IMR-90 (cell line): ENCODE measurements around the gene TOR2A. TPM values are rescaled to one million over a fixed set of nuclear protein-coding genes. Genes with fewer than 3 reads are reported as not detected.

ENCODE experiments used
- ATAC-seq: fragments of 200-7000 bp; cut with Tn5 transposase; 2 replicates; pipeline ENCODE4 v1.9.1; 2020; ENCODE audit warnings: low read depth, mild to moderate bottlenecking, moderate library complexity
- BruUV-seq: library from RNA; stranded (reverse); fragments of 400-500 nt; replicated peaks from 2 replicates; lab custom pipeline; 2021; lab: Mats Ljungman, UMichigan
- CTCF ChIA-PET: fragments of 300-600 bp; formaldehyde crosslinking; extraction: SDS; loops from one replicate; lab custom pipeline; 2021; ENCODE audit warnings: antibody characterized with exemption; lab: Yijun Ruan, JAX
- POLR2A ChIA-PET: fragments of 300-600 bp; sonication (Branson Sonifier 250); formaldehyde crosslinking; loops from one replicate; lab custom pipeline; 2022; ENCODE audit warnings: antibody characterized with exemption; ENCODE audit not compliant: unreplicated experiment; lab: Charles Lee
- DNase-seq: peaks from one replicate; pipeline ENCODE4 v3.0.0; 2013
- H2AFZ ChIP-seq: replicated peaks from 2 replicates; pipeline ENCODE3; 2013; ENCODE audit warnings: low read length, mild to moderate bottlenecking; ENCODE audit not compliant: poor library complexity
- H2AK5ac ChIP-seq: 2 replicates; pipeline ENCODE4 v1.6.1; 2013; ENCODE audit warnings: low read depth, low read length, inconsistent platforms
- H2AK9ac ChIP-seq: replicated peaks from 2 replicates; pipeline ENCODE3; 2013; ENCODE audit warnings: mild to moderate bottlenecking, low read depth, low read length, moderate library complexity; ENCODE audit not compliant: poor library complexity
- H2BK120ac ChIP-seq: 2 replicates; pipeline ENCODE4 v1.6.1; 2013; ENCODE audit warnings: low read depth, low read length, inconsistent platforms
- H2BK15ac ChIP-seq: 3 replicates; pipeline ENCODE4 v1.6.1; 2013; ENCODE audit warnings: low read depth, low read length, inconsistent platforms
- H2BK20ac ChIP-seq: 2 replicates; pipeline ENCODE4 v1.6.1; 2013; ENCODE audit warnings: low read depth, mild to moderate bottlenecking, inconsistent platforms, low read length, moderate library complexity
- H2BK5ac ChIP-seq: 2 replicates; pipeline ENCODE4 v1.6.1; 2013; ENCODE audit warnings: mild to moderate bottlenecking, low read depth, low read length, inconsistent platforms; ENCODE audit not compliant: poor library complexity, severe bottlenecking
- H3K14ac ChIP-seq: replicated peaks from 2 replicates; pipeline ENCODE4 v1.6.1; 2013; ENCODE audit warnings: low read depth, low read length, inconsistent platforms
- H3K18ac ChIP-seq: 2 replicates; pipeline ENCODE4 v1.6.1; 2013; ENCODE audit warnings: low read depth, low read length, control low read depth
- H3K23ac ChIP-seq: 2 replicates; pipeline ENCODE4 v1.6.1; 2013; ENCODE audit warnings: low read depth, low read length, inconsistent platforms
- H3K27ac ChIP-seq: 2 replicates; pipeline ENCODE4 v1.5.1; 2013; ENCODE audit warnings: mild to moderate bottlenecking, control low read depth, low read length; ENCODE audit not compliant: insufficient read depth
- H3K27me3 ChIP-seq: 2 replicates; pipeline ENCODE4 v1.6.1; 2013; ENCODE audit warnings: low read length; ENCODE audit not compliant: control insufficient read depth, insufficient read depth
- H3K36me3 ChIP-seq: 2 replicates; pipeline ENCODE4 v1.6.1; 2013; ENCODE audit warnings: low read length, mixed read lengths; ENCODE audit not compliant: control insufficient read depth, insufficient read depth
- H3K4ac ChIP-seq: 2 replicates; pipeline ENCODE4 v1.6.1; 2013; ENCODE audit warnings: low read depth, low read length, inconsistent platforms
- H3K4me1 ChIP-seq: 2 replicates; pipeline ENCODE4 v1.6.1; 2013; ENCODE audit warnings: low read length, mixed read lengths; ENCODE audit not compliant: control insufficient read depth, insufficient read depth
- H3K4me2 ChIP-seq: 2 replicates; pipeline ENCODE4 v1.6.1; 2013; ENCODE audit warnings: low read depth, mild to moderate bottlenecking, control low read depth, low read length, moderate library complexity
- H3K4me3 ChIP-seq: 2 replicates; pipeline ENCODE4 v1.5.1; 2013; ENCODE audit warnings: low read depth, mild to moderate bottlenecking, control low read depth, low read length, moderate library complexity; ENCODE audit not compliant: insufficient read depth
- H3K56ac ChIP-seq: 2 replicates; pipeline ENCODE4 v1.6.1; 2013; ENCODE audit warnings: low read length, inconsistent platforms; ENCODE audit not compliant: insufficient read depth; ENCODE audit errors: extremely low read depth
- H3K79me1 ChIP-seq, 2 experiments: 2 replicates each; pipeline ENCODE4 v1.6.1; 2013; ENCODE audit warnings: low read length in 2 of 2, inconsistent platforms in 1 of 2, low read depth in 1 of 2
- H3K9ac ChIP-seq: 2 replicates; pipeline ENCODE4 v1.6.1; 2013; ENCODE audit warnings: low read depth, low read length, control low read depth
- H3K9me1 ChIP-seq: 2 replicates; pipeline ENCODE4 v1.6.1; 2013; ENCODE audit warnings: low read length, inconsistent platforms; ENCODE audit not compliant: insufficient read depth
- H3K9me3 ChIP-seq: 2 replicates; pipeline ENCODE4 v1.6.1; 2013; ENCODE audit warnings: low read length; ENCODE audit not compliant: control insufficient read depth, insufficient read depth
- H4K20me1 ChIP-seq: 2 replicates; pipeline ENCODE4 v1.6.1; 2013; ENCODE audit warnings: low read length, inconsistent platforms; ENCODE audit not compliant: insufficient read depth
- H4K5ac ChIP-seq: 2 replicates; pipeline ENCODE4 v1.6.1; 2013; ENCODE audit warnings: mild to moderate bottlenecking, low read depth, low read length, control low read depth
- H4K8ac ChIP-seq, 2 experiments: 2 replicates each; pipeline ENCODE4 v1.6.1; 2013; ENCODE audit warnings: low read depth in 2 of 2, low read length in 2 of 2, control low read depth in 1 of 2, inconsistent platforms in 1 of 2
- H4K91ac ChIP-seq: 2 replicates; pipeline ENCODE4 v1.6.1; 2013; ENCODE audit warnings: low read depth, low read length, inconsistent platforms; ENCODE audit not compliant: insufficient read depth
- BHLHE40 ChIP-seq: fragments of 150-350 bp; IDR thresholded peaks from 2 replicates; pipeline ENCODE4 v1.6.1; 2016; ENCODE audit warnings: mild to moderate bottlenecking, low read depth, low read length
- CEBPB ChIP-seq: IDR thresholded peaks from 2 replicates; pipeline ENCODE4 v1.6.1; 2012; ENCODE audit warnings: low read depth, low read length, improper control_type of control experiment
- CHD1 ChIP-seq: IDR thresholded peaks from 2 replicates; pipeline ENCODE4 v1.6.1; 2012; ENCODE audit warnings: low read depth, low read length, improper control_type of control experiment
- FOS ChIP-seq: fragments of 150-350 bp; IDR thresholded peaks from 2 replicates; pipeline ENCODE4 v1.6.1; 2016; ENCODE audit warnings: low read depth, low read length
- MAFK ChIP-seq: IDR thresholded peaks from 2 replicates; pipeline ENCODE4 v1.6.1; 2012; ENCODE audit warnings: low read depth, low read length, improper control_type of control experiment
- MAZ ChIP-seq: IDR thresholded peaks from 2 replicates; pipeline ENCODE4 v1.6.1; 2012; ENCODE audit warnings: low read depth, mild to moderate bottlenecking, low read length, improper control_type of control experiment, moderate library complexity, borderline replicate concordance
- MXI1 ChIP-seq: IDR thresholded peaks from 2 replicates; pipeline ENCODE4 v1.6.1; 2012; ENCODE audit warnings: low read depth, mild to moderate bottlenecking, low read length, moderate library complexity, borderline replicate concordance
- NFE2L2 ChIP-seq: fragments of 150-350 bp; IDR thresholded peaks from 2 replicates; pipeline ENCODE4 v1.6.1; 2016; ENCODE audit warnings: low read depth, mild to moderate bottlenecking, low read length
- POLR2A ChIP-seq: IDR thresholded peaks from 2 replicates; pipeline ENCODE4 v1.6.1; 2012; ENCODE audit warnings: mild to moderate bottlenecking, low read depth, low read length
- RAD21 ChIP-seq: IDR thresholded peaks from 2 replicates; pipeline ENCODE4 v1.6.1; 2012; ENCODE audit warnings: low read length, improper control_type of control experiment
- RCOR1 ChIP-seq: IDR thresholded peaks from 2 replicates; pipeline ENCODE4 v1.6.1; 2012; ENCODE audit warnings: mild to moderate bottlenecking, low read length, improper control_type of control experiment; ENCODE audit not compliant: insufficient replicate concordance
- RFX5 ChIP-seq: IDR thresholded peaks from 2 replicates; pipeline ENCODE4 v1.8.0; 2012; ENCODE audit warnings: low read depth, mild to moderate bottlenecking, low read length, moderate library complexity
- SMC3 ChIP-seq: fragments of 150-350 bp; IDR thresholded peaks from 2 replicates; pipeline ENCODE4 v1.6.1; 2016; ENCODE audit warnings: low read depth, mild to moderate bottlenecking, antibody characterized with exemption, low read length, moderate library complexity
- WGBS, 2 experiments: methylation state at CpG; one replicate each; pipeline versions ENCODE4 v1.1.5 to v1.1.7; 2013; ENCODE audit warnings: missing lambda C conversion rate in 2 of 2; ENCODE audit not compliant: insufficient read length in 1 of 2; ENCODE audit errors: extremely low coverage in 2 of 2; 5-methylcytosine and 5-hydroxymethylcytosine counted together
- dilution Hi-C: fragments of 300-500 bp; cut with HindIII; formaldehyde crosslinking; loops from one replicate; pipeline ENCODE4 v1.14.3; 2018; ENCODE audit warnings: low sequenced_read_pairs; ENCODE audit not compliant: unreplicated experiment
- in situ Hi-C: fragments of 300-500 bp; cut with MboI; formaldehyde crosslinking; loops from 3 replicates; pipeline ENCODE4 v1.14.3; 2019; ENCODE audit warnings: low sequenced_read_pairs, inconsistent platforms, mixed read lengths
- intact Hi-C: fragments of 100-400 bp; cut with micrococcal nuclease; formaldehyde crosslinking; loops from 2 replicates; pipeline ENCODE4 v1.10.0; 2022
- polyA plus RNA-seq, 3 experiments: library from polyadenylated mRNA; depleted of rRNA; stranded (reverse); fragments of >200 nt; gene quantifications; 2 replicates each; pipeline ENCODE4 v1.2.3, GENCODE V29; 2012; ENCODE audit warnings: low replicate concordance in 1 of 3
- total RNA-seq: library from RNA; depleted of rRNA; stranded (reverse); fragments of >200 nt; gene quantifications from 2 replicates; pipeline ENCODE4 v1.2.3, GENCODE V29; 2012
- TF ChIP-seq, protein P1 (sequence below): conservative IDR thresholded peaks from 2 replicates; pipeline ENCODE4 v1.5.1; 2012; ENCODE audit warnings: mild to moderate bottlenecking, low read depth, low read length, improper control_type of control experiment
- TF ChIP-seq, protein P2 (sequence below): fragments of 150-350 bp; IDR thresholded peaks from 2 replicates; pipeline ENCODE4 v1.6.1; 2017; ENCODE audit warnings: mild to moderate bottlenecking, antibody characterized with exemption, low read length, low read depth
- TF ChIP-seq, protein P3 (sequence below): fragments of 150-350 bp; IDR thresholded peaks from 2 replicates; pipeline ENCODE4 v1.6.1; 2016; ENCODE audit warnings: low read depth, mild to moderate bottlenecking, low read length, moderate library complexity, borderline replicate concordance

Gene TOR2A
- total and polyA plus RNA-seq, 2 of the 4 experiments (the other 2 are of a cell fraction), result 0.90 to 12.5 TPM

DNA sequence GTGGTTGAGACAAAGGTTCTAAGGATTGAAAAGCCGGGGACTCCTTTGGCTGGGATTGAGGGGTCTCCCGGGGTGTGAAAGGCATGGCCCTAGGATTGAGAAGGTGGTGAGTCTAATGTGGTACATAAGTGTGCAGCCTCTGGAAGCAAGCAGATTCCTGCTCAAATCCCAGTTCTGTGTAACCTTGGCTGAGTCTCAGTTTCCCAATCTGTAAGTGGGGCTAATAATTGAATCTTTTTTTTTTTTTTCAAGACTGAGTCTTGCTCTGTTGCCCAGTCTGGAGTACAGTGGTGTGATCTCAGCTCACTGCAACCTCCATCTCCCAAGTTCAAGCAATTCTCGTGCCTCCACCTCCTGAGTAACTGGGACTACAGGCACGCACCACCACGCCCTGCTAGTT lies 37.5 kb upstream of the TOR2A start:
- 83% methylated on average over 2 of the region's 5 CpGs; no CpG with 5 or more reads in 1 of the 2 experiments for WGBS, 2 experiments
- no peak overlapping the region for H3K14ac ChIP-seq
- no peak overlapping the region for H3K56ac ChIP-seq
- no peak overlapping the region for H3K23ac ChIP-seq
- no peaks in the 10 kb centered on the region for H4K20me1 ChIP-seq
- CTCF ChIA-PET, result no interaction called here
- no peak overlapping the region for H3K9ac ChIP-seq
- no peaks in the 10 kb centered on the region for H3K79me1 ChIP-seq
- H3K18ac ChIP-seq, result no peak overlapping the region
- no peak for DNase-seq
- POLR2A ChIA-PET, result no interaction called here
- H3K4me3 ChIP-seq, result no peak overlapping the region
- no peak overlapping the region for H2BK20ac ChIP-seq
- no peak overlapping the region for H2AK9ac ChIP-seq
- no peaks in the 10 kb centered on the region for H3K9me3 ChIP-seq
- no peak overlapping the region for H2AK5ac ChIP-seq
- no peak overlapping the region for H4K8ac ChIP-seq
- H3K4me1 ChIP-seq, result peaks cover 2% of the 10 kb centered on the region; the same call in 1 of the 2 replicates
- no peak overlapping the region for H3K4ac ChIP-seq
- H2BK120ac ChIP-seq, result no peak overlapping the region
- dilution Hi-C loops (no loop called here), intact Hi-C loops (no loop called here), in situ Hi-C loops (no loop called here)
- H4K91ac ChIP-seq, result no peak overlapping the region
- H4K5ac ChIP-seq, result no peak overlapping the region
- H2BK15ac ChIP-seq, result no peak overlapping the region
- H3K36me3 ChIP-seq, result no peaks in the 10 kb centered on the region
- TF ChIP-seq CHD1 (no peak), SMC3 (no peak), MAFK (no peak), FOS (no peak), RFX5 (no peak), POLR2A (no peak), NFE2L2 (no peak), CEBPB (no peak), MAZ (no peak), MXI1 (no peak), RAD21 (no peak), RCOR1 (no peak), BHLHE40 (no peak)
- TF ChIP-seq, protein P1, sequence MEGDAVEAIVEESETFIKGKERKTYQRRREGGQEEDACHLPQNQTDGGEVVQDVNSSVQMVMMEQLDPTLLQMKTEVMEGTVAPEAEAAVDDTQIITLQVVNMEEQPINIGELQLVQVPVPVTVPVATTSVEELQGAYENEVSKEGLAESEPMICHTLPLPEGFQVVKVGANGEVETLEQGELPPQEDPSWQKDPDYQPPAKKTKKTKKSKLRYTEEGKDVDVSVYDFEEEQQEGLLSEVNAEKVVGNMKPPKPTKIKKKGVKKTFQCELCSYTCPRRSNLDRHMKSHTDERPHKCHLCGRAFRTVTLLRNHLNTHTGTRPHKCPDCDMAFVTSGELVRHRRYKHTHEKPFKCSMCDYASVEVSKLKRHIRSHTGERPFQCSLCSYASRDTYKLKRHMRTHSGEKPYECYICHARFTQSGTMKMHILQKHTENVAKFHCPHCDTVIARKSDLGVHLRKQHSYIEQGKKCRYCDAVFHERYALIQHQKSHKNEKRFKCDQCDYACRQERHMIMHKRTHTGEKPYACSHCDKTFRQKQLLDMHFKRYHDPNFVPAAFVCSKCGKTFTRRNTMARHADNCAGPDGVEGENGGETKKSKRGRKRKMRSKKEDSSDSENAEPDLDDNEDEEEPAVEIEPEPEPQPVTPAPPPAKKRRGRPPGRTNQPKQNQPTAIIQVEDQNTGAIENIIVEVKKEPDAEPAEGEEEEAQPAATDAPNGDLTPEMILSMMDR, result no peak
- TF ChIP-seq, protein P2, sequence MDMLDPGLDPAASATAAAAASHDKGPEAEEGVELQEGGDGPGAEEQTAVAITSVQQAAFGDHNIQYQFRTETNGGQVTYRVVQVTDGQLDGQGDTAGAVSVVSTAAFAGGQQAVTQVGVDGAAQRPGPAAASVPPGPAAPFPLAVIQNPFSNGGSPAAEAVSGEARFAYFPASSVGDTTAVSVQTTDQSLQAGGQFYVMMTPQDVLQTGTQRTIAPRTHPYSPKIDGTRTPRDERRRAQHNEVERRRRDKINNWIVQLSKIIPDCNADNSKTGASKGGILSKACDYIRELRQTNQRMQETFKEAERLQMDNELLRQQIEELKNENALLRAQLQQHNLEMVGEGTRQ, result no peak
- TF ChIP-seq, protein P3, sequence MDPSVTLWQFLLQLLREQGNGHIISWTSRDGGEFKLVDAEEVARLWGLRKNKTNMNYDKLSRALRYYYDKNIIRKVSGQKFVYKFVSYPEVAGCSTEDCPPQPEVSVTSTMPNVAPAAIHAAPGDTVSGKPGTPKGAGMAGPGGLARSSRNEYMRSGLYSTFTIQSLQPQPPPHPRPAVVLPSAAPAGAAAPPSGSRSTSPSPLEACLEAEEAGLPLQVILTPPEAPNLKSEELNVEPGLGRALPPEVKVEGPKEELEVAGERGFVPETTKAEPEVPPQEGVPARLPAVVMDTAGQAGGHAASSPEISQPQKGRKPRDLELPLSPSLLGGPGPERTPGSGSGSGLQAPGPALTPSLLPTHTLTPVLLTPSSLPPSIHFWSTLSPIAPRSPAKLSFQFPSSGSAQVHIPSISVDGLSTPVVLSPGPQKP, result no peak
- H3K4me2 ChIP-seq, result no peak overlapping the region
- no peaks in the 10 kb centered on the region; the same call in 1 of the 2 replicates for H3K9me1 ChIP-seq
- H3K27ac ChIP-seq, result no peak overlapping the region
- peaks cover 11% of the 10 kb centered on the region for H3K27me3 ChIP-seq
- H2AFZ ChIP-seq, result no peak overlapping the region
- no TSS peak for BruUV-seq
- no peak for ATAC-seq
- H2BK5ac ChIP-seq, result no peak overlapping the region
